Transverse colon (tissue), 4 donors: Measurements from ENCODE around the gene ZNF770.

Experiments
- POLR2A ChIP-seq: fragments of 450-650 bp; IDR thresholded peaks from one replicate; pipeline ENCODE4 v1.6.1; 2016; ENCODE audit warnings: antibody characterized with exemption, mild to moderate bottlenecking, moderate library complexity
- POLR2AphosphoS5 ChIP-seq, 3 donors: sonication (generic); formaldehyde crosslinking; IDR thresholded peaks; one replicate each; pipeline ENCODE4 v1.6.1; 2016; ENCODE audit warnings: antibody characterized with exemption in 3 of 3
- TF ChIP-seq, protein P1 (sequence below), 5 experiments: fragments of 200-600 bp in 3 of 5; fragments of 450-650 bp in 2 of 5; sonication (generic) in 3 of 5; IDR thresholded peaks; 1 replicate in 2 of 5; 2 replicates in 3 of 5; pipeline ENCODE4 v1.5.1; 2016 to 2017; ENCODE audit warnings: antibody characterized with exemption in 5 of 5, inconsistent platforms in 3 of 5, mild to moderate bottlenecking in 2 of 5, moderate library complexity in 1 of 5

DNA sequence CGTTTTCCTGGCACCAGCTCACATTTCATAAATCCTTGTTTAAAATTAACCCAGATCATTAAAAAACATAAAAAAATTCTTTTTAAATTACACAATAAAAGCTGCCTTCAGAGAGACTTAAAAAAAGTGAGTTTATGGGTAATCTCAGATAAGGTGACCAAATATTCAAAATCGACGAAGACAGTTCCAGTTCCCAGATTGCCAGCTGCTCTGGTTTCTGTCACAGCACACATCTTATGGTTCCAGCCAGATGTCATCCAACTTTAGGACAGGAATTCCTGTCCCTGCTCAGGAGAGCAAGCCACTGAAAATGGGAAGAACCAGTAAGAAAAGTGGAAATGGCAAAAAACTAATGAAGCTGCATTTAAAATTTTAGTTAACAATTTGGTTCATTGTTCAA is 15.8 kb upstream of the ZNF770 start:
- TF ChIP-seq, protein P1, sequence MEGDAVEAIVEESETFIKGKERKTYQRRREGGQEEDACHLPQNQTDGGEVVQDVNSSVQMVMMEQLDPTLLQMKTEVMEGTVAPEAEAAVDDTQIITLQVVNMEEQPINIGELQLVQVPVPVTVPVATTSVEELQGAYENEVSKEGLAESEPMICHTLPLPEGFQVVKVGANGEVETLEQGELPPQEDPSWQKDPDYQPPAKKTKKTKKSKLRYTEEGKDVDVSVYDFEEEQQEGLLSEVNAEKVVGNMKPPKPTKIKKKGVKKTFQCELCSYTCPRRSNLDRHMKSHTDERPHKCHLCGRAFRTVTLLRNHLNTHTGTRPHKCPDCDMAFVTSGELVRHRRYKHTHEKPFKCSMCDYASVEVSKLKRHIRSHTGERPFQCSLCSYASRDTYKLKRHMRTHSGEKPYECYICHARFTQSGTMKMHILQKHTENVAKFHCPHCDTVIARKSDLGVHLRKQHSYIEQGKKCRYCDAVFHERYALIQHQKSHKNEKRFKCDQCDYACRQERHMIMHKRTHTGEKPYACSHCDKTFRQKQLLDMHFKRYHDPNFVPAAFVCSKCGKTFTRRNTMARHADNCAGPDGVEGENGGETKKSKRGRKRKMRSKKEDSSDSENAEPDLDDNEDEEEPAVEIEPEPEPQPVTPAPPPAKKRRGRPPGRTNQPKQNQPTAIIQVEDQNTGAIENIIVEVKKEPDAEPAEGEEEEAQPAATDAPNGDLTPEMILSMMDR (IDR thresholded peaks at IDR 0.05): no peak
- no peak for TF ChIP-seq POLR2A
- no peak for TF ChIP-seq POLR2AphosphoS5 (IDR thresholded peaks at IDR 0.05)
